ENCODE data around the gene PPARGC1A.

DNA sequence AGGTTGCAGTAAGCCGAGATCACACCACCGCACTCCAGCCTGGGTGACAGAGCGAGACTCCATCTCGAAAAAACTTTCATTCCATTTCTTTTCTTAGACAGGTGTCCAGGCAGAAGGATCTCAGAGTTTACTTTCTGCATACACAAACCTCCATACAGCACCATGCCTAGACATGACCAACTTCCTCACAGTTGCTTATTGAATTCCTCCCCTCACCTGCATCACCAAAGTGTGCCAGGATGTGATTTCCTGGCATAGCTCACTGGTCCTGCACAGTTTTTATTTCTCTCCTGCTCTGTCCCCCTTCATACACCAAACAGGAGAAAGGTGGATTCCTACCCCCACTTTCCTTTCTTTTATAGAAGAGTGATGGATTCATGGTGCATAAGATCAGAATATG, 34.7 kb upstream of the PPARGC1A start:
- TF ChIP-seq EZH2 (IDR thresholded peaks at IDR 0.05; ENCODE audit: borderline replicate concordance): no peak
- TF ChIP-seq, protein P1, sequence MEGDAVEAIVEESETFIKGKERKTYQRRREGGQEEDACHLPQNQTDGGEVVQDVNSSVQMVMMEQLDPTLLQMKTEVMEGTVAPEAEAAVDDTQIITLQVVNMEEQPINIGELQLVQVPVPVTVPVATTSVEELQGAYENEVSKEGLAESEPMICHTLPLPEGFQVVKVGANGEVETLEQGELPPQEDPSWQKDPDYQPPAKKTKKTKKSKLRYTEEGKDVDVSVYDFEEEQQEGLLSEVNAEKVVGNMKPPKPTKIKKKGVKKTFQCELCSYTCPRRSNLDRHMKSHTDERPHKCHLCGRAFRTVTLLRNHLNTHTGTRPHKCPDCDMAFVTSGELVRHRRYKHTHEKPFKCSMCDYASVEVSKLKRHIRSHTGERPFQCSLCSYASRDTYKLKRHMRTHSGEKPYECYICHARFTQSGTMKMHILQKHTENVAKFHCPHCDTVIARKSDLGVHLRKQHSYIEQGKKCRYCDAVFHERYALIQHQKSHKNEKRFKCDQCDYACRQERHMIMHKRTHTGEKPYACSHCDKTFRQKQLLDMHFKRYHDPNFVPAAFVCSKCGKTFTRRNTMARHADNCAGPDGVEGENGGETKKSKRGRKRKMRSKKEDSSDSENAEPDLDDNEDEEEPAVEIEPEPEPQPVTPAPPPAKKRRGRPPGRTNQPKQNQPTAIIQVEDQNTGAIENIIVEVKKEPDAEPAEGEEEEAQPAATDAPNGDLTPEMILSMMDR (IDR thresholded peaks at IDR 0.05; ENCODE audit: poor library complexity): no peak
